AG08395 (cell line): ENCODE measurements around the gene ZNF516.

ENCODE experiments used
- DNase-seq: peaks from one replicate; pipeline ENCODE4 v3.0.0; 2012; ENCODE audit warnings: mixed read lengths, low spot score

Gene ZNF516

GRCh38 chr18:76343938-76344569, 151.0 kb downstream of the ZNF516 start:
- no peak for DNase-seq

- no peak for DNase-seq
These were observed 154.6 kb downstream of the ZNF516 start for GRCh38 chr18:76340410-76340809.

GRCh38 chr18:76339246-76339620, 155.8 kb downstream of the ZNF516 start:
- no peak for DNase-seq

- no peak for DNase-seq
These were observed 156.3 kb downstream of the ZNF516 start for GRCh38 chr18:76338619-76339245.

- DNase-seq, result no peak
These were observed 157.0 kb downstream of the ZNF516 start for GRCh38 chr18:76338088-76338487.

- DNase-seq, result no peak
These were observed 159.0 kb downstream of the ZNF516 start for GRCh38 chr18:76335859-76336640.

GRCh38 chr18:76328140-76328539, 166.9 kb downstream of the ZNF516 start:
- DNase-seq, result no peak

- no peak for DNase-seq
These were observed 171.2 kb downstream of the ZNF516 start for GRCh38 chr18:76323891-76324290.

GRCh38 chr18:76322686-76323085, 172.4 kb downstream of the ZNF516 start:
- no peak for DNase-seq

- DNase-seq, result no peak
These were observed 175.7 kb downstream of the ZNF516 start for GRCh38 chr18:76319366-76319765.

- no peak for DNase-seq
These were observed 176.4 kb downstream of the ZNF516 start for GRCh38 chr18:76318607-76319006.

- DNase-seq, result no peak
These were observed 177.9 kb downstream of the ZNF516 start for GRCh38 chr18:76317136-76317535.

- no peak for DNase-seq
These were observed 179.3 kb downstream of the ZNF516 start for GRCh38 chr18:76315722-76316230.

GRCh38 chr18:76314496-76314895, 180.5 kb downstream of the ZNF516 start:
- no peak for DNase-seq

GRCh38 chr18:76314015-76314414, 181.0 kb downstream of the ZNF516 start:
- DNase-seq, result no peak
